ENCODE measurements around the gene FBRSL1.
A peak's percentile ranks its signal among the peaks of the same experiment; 100 is the strongest.

Gene FBRSL1

DNA sequence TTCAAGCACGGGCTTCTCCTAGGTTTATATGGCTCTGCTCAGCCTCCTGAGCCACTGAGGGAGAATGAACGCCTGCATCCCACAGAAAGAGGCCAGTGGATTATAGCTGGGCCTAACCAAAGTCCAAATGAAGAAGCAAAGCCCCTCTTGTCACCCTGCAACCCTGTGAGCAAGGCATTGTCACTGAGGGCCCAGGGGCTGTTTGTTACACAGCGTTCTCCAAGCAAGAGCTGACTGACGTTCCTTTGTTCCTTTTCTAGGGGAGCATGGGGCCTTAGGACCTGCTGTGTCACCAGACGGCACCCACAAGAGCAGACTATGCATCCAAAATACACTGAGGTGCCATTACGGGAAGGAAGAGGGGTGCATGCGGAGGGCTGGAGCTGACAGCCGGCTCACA is 4.3 kb upstream of the FBRSL1 start:
- no peak for DNase-seq

DNA sequence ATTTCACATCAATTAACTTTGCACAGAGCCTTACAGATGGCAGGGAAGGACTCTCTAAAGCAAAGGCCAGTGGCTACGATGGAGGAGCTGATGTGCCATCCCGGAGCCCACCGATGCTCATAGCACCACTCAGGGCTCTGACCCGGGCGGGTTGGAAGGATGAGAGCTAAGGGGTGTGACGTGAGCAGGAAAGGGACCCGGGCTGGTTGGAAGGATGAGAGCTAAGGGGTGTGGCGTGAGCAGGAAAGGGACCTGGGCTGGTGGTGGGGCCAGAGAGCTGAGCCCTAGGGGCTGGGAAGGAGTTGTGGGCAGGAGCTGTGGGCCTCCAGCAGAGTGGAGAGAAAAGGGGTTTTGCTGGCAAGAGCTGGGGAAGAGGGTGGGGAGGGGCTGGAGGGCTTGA is 3.8 kb upstream of the FBRSL1 start:
- DNase-seq = no peak

DNA sequence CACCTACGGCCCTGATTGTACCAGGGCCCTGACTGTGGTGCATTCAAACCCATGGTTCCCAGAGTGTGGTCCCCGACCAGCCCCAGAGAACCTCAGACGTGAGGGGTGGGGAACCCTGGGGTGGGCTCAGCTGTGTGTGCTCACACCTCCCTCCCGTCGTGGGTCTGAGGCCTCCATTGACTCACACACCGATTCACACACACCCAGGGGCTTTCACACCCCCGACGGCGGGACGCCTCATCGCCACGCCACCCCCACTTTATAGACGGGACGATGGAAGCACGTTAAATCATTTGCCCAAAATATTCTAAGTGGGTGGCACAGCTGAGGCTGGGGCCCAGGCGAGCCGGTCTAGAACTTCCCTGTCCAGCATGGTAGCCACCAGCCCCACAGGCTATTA is 3.4 kb upstream of the FBRSL1 start:
- no peak for DNase-seq

DNA sequence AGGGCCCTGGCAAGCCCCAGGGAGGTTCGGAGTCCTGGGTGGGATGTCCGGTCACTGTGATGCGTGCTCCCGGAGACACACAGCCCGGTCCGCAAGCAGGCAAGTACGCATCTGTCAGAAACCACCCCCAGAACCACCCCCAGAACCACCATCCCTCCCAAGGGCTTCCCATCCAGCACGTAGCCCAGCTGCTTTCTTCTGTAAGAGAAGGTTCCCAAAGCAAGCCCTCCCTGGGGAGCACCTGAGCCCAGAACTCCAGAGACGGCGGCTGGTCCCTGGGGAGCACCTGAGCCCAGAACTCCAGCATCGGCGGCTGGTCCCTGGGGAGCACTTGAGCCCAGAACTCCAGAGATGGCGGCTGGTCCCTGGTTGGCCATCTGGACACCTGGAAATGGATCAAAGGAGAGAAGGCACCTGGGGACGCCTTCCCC is 2.6 kb upstream of the FBRSL1 start:
- no peak for DNase-seq

DNA sequence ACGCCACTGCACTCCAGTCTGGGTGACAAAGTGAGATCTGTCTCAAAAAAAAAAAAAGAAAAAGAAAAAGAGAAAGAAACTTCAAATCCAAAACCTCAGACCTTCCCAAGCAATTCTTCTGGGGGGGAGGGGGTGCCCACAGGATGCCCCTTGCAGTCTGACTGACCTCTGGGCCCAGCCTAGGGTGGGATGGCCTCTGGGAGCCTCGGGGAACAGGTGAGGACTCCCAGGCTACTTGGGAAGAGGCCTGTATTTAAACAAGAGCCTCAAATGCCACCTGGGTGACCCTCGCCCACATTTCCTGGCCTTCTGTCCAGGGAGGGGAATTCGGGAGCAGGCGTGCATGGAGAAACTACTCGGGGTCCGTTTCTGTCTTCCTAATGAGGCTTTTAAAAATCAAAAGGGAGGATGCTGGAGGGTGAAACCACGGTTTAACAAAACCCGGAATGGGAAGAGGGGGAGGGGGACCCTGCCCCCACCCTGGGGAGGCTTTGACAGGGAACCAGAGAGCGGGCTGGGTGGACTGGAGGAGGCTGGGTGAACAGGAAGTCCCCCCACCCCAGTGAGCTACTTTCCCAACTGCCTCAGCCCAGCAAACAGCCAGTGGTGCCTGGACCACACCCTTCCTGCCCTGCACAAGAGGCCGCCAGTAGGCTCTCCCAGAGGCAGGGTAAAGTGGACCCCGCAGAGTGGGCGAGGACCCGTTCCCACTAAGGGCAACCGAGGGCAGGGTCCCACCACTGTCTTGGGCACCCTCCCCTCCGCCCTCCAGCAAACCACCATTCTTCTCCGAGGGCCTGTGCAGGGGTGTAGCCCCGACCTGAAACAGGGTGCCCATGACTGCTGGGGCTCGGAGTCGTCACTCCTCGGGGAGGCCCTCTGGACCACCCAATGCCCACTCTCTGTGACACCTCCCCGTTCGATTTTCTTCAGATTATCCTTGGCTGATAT is 1.5 kb upstream of the FBRSL1 start:
- peak; percentile 94 for DNase-seq

DNA sequence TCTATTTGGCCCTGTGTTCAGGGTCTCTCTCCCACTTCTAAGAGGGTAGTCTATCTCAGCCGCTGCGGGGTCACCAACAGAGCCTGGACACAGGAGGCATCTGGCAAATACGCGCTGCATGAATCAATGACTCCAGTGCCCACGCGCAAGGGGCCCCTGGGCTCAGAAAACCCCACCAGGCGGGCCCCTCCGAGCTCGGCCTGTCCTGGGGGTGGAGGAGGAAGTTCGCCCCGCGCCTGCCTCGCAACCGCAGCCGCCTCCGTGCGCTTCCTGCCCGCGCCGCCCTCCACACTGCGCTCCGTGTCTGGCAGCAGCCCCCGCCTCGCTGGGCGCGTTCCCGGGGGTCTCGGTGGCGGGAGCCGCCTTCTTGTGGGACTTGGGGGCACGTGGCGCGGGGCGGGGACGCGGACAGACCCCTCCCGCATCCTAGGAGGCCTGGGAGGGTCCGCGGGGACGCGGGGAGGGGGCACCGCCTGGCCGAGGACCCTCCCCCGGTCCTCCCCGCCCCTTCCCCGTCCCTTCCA is 811 bp upstream of the FBRSL1 start:
- peak; percentile 76 for DNase-seq

DNA sequence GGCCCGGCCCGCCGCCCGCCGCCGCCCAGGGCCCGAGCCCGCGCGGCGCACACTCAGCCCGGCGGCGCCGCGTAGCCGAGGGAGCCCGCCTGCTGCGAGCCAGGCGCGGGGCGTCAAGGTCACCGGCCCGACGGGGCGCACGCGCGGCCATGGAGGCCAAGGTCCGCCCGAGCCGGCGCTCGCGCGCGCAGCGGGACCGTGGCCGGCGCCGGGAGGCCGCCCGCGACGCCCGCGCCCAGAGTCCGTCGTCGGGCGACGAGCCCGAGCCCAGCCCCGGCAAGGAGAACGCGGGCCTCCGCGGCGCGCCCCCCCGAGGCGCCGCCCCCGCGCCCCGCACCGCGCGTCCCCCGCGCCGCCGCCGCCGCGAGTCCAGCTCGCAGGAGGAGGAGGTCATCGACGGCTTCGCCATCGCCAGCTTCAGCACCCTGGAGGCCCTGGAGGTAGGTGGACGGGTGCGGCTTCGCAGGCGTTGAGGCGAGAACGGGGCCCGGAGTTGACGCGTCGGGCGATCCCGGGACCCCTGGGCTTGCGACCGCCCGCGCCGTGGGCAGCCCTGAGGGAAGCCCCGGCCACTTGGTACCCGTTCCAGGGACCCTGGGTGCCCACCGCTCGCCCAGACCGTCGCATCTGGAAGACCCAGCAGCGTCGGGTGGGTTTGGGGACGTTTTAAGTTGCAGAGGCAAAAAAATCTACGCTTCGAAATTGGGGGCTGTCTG is 629 bp downstream of the FBRSL1 start:
- DNase-seq = no peak

DNA sequence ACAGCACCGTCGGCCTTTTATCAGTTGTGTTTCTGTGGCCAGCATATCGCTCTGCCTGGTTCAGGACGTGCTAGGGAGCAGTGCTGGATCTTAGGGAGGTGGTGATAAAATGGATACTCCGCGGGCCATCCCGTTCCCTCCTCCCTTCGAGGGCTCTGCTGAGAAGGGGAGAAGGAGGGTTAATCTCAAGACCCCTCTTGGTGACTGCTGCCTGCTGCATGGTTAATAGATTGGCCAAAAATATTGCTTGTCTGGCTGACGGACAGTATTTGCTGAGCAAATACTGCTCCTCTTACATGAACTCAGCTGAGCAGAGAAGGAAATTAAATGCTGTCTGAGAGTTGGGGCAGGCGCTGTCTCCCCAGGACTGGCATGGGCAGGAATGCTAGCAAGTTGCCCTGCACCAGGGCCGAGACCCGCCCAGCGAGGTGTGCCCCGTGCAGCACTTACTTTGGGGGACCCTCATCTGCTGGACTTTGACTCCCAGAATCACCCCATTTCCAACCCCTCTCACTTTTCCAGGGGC is 1.2 kb downstream of the FBRSL1 start:
- peak; percentile 59 for DNase-seq

DNA sequence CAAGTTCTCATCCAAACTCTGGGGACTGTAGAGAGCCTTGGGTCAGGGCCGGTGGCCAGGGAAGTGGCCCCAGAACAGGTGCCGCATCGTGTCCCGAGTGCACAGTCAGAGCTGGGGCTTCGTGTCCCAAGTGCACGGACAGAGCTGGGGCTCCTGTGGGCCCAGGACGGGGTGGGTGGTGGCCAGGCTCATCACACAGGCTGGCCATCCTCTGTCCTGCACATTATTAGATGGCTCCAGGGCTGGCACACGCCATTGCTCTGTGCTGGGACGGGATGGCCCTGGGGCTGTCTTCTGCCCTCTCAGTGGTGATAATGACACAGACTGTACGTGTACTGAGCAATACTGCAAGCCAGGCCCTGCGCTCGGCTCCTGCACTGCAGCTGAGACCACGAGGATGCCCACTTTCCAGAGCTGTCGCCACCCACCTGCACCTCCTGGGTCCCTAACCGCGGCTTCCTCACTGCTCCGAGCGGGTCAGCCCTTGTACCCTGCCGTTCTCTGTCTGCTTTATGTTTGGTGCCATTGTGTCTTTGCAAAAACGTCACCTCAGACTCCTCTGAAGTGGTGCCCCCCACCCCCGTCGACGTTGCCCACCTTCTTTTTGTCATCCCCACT is 1.9 kb downstream of the FBRSL1 start:
- no peak for DNase-seq

DNA sequence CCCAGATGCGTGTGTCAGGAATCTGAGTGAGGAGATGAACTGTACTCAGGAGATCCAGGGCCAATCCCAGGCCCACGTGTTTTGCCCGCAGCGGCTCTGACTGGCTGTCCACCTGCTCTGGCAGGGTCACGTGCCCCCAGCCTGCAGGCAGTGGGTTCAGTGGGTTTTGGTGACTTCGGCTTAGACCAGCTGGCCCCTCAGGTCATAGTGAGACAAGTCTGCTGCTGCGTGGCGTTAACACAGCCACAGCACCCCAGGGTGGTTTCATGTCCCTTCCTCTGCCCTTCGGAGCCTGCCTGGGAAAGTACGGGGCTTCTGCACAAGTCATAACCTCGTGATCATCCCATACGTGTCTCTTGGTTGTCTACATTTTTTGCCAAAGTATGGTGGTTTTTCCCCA is 2.6 kb downstream of the FBRSL1 start:
- DNase-seq = no peak

DNA sequence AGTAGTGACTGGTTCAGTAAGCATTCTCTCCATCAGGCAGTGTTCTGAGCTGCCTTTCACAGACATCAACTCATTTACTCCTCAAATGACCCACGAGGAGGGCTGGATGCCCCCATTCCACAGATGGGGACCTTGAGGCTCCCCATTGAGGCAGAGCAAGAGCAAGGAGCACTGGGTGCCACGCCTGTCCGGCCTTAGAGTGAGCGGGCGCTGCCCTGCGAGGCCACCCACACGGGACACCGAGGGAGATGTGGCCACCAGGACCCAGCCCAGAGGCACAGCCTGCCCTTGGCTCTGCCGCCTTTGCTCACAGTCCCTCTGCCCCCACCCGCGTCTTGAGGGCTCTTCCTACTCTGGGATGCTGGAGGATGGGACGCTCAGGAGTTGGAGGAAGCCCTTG is 3.0 kb downstream of the FBRSL1 start:
- DNase-seq = no peak

DNA sequence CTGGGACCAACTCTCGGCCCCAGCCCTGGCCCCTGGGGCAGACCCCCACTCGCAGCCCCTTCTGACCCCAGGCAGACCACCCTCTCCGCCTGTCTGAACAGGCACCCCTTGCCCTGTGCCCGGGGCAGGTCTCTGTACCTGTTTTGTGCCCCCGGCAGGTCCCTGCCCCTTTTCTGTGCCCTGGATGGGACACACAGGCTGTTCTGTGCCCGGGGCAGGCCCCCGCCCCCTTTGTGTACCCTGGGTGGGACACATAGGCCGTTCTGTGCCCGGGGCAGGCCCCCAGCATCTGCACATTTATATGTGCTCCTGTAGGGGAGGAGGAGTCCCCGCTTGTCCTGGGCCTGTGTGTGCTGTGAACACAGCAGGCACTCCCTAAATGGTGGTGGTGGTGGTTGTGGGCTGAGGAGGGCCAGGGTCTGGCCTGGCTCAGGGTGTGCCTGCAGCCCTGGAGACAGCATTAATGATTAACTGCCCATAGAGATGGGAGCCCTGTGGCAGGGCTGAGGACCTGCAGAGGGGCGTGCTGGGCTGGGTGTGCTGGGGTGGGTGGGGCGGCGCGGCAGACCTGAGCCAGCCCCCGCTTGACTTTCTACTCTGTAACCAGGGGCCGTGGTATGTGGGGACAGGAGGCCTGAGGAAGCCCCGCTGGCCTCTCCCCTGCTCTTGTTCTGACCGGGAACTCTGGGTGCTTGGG is 3.7 kb downstream of the FBRSL1 start:
- no peak for DNase-seq

DNA sequence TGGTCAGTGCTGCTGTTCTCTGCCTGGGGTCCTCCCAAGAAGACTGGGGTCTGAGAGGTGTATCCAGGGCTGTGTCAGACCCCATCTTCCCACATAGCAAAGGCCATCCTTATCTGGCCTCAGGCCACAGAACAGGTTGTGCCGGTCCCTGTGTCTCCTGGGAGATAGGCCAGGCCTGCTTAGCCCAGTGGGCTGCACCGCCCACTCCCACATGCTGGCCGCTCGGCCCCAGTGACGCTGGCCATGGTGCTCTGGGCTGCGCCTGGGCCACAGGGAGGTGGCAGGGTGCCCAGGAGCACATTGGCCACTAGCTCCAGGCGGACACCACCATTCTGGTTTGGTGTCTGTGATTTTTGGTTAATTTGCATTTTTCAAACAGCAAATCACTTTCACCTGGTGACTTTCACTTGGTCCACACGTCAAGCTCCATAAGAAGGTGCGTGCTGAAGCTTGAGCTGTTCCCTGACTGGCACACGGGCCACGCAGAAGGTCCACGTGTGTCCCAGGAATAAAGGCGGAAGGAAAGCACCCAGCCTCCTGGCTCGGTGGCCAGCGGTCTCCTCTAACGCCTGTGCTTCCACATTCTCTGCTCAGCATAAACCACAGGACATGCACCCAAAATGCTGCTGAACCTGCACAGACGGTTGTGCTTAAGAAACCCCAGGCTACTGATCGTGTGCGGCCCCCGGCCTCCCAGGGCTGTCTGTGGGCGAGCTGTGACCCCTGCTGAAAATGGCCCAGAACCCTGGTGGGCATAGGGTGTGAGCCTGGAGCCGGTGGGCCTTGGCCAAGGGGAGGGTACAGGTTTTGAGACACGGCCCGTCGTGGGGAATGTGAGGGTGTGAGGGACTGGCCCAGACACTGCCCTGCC is 4.6 kb downstream of the FBRSL1 start:
- no peak for DNase-seq

DNA sequence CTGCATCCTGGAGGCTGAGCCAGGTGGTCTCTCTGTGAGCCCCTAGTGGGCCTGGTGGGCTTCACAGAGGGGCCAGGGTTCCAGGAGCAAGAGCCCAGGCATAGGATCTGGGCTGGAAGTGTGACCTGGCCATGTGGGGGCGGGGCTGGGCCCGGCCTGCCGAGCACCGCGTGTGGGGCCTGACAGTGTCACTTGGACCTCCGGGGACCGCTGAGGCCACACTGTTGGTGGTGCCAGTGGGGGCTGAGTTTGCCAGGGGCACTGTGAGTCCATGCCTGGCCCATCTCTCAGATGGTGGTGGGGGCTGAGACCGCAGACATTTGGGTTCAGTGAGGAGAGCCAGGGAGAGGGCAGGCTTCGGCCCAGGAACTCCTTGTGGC is 5.2 kb downstream of the FBRSL1 start:
- DNase-seq = no peak

DNA sequence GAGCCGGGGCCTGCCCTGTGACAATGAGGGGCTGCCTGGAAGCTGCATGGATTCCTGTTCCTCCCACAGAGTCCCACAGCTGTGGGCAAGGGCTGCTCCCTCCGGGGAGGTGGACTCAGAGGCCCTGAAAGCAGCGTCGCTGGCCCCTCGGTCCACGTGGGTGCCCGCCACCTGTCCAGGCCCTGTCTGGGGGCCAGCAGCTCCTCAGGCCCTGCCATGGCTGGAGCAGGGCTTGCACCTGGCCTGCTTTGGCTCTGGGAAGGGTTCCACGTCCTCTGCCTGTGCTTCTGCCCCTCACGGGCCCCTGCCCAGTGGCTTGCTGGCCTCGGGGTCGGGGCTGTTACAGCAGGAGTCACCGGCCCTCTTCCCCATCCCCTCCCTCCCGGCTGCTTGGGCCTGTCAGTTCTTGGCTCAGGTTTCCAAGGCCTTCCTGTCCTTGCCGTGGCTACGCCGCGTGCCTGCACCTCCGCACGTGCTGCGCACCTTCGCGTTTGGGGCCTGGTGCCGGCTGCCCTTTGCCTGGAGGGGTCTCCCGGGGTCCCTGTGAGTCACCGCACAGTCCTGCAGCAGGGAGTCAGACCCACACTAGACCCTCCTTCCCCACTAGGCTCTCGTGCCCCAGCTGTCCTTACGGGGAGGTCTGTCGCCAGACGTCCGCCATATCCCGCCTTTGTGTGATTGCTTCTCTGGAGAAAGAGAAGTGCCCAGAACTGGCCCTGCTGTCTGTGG is 5.8 kb downstream of the FBRSL1 start:
- DNase-seq = no peak

DNA sequence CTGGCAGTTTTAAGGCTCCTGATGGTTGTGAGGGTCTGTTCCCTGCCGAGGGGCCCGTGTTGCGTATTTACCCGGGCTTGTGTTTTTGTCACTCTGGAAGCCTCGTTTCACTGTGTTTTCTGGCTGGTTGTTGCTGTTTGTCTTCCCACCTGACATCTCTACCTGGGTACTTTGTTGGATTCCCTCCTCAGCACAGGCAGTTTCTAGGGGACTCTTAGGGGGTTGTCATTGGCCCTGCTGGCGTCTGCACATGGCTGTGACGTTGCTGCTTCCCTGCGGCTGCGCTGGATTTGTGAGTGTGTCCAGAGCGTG is 6.4 kb downstream of the FBRSL1 start:
- DNase-seq = no peak

DNA sequence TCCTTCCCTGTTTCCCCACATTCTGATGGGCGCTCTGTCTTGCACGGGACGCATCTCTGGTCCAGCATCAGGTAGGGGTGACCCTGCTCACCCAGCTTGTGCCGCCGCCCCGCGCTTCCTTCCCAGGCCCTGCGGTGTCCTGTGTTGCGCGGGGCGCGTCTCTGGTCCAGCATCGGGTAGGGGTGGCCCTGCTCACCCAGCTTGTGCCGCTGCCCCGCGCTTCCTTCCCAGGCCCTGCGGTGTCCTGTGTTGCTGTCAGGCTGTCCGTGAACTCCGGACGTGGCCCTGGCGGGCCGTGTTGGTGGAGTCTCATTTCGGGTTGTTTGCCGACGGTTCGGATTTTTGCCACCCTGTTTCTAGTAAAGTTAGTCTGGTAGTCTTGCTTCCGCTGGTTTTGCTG is 6.8 kb downstream of the FBRSL1 start:
- no peak for DNase-seq

DNA sequence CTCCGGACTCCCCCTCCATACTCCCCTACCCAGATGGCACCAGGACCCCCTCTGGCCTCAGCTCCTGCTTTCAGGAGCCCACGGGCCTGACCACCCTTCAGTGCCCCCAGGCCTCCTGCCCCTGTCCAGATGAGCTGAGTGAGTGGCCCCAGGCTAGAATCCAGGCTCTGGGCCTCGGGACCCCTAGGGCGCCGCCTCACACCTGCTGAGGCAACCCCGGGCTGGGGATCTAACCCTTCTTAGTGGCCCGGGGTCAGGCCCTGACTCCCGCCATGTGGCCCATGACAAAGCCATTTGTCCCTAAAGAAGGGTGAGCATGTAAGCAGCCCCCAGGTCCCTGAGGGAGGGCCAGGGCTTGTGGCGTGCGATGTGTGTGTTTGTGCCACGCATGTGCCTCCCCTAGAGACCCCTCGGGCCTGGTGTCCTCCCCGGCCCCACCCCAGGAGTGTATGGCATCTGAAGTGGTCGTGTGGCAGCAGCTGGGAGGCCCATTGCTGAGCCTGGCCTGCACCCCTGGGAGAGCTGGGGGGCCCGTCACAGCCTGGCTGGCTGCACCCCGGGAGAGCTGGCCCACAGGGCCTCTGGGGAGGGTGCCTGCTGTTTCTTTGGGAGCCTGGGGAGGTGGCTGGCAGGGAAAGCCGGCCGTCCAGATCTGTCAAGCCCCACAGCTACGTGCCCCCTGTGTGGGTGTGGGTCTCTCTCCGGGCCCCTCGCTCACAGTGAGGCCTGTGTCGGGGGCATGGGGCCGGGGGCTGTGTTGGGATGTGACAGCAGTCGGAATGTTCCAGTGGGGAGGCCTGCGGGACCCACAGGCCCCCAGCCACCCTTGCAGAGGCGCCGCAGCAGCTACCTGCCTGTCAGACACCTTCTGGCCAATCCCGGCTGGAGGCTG is 7.8 kb downstream of the FBRSL1 start:
- no peak for DNase-seq

DNA sequence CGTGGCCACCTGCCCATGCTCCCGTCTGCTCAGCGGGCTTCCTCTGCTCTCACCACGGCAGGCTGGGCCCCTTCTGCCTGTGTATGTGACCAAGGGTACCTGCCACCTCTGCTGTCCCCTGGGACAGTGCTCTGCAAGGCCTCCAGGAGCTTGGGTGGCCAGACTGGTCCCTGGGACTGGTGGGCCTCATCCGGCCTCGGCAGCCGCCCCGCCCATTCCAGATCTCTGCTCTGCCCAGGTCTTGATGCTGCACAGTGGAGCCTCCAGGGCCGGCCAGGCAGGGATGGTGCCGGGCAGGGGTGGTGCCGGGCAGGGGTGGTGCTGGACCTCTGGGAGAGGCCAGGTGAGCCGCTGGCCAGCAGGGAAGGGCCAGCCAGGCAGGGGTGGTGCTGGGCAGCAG is 9.0 kb downstream of the FBRSL1 start:
- DNase-seq = no peak
